ENCODE results near the gene FGD1.

FGD1 gene

GRCh38 chrX:54407266-54407665 lies 88.8 kb downstream of the FGD1 start:
- DNase-seq (ENCODE audit: low spot score) = no peak

- no peak for DNase-seq (ENCODE audit: low spot score)
Measured at GRCh38 chrX:54397113-54397512, 98.9 kb downstream of the FGD1 start.

Data from Ammon's horn (tissue), 1 donor.